Stimulated activated CD4-positive, alpha-beta T cell treated with anti-CD3 and anti-CD28 coated beads, Interleukin-1b, Interleukin-23, amount 100 ng/mL, for 1 hour (primary cell): ENCODE measurements around the gene CCNG2.

Experiments used
- DNase-seq, 2 donors: peaks; one replicate each; pipeline ENCODE4 v3.0.0-alpha.2; 2020; ENCODE audit warnings: low read depth in 2 of 2

Gene CCNG2

DNA sequence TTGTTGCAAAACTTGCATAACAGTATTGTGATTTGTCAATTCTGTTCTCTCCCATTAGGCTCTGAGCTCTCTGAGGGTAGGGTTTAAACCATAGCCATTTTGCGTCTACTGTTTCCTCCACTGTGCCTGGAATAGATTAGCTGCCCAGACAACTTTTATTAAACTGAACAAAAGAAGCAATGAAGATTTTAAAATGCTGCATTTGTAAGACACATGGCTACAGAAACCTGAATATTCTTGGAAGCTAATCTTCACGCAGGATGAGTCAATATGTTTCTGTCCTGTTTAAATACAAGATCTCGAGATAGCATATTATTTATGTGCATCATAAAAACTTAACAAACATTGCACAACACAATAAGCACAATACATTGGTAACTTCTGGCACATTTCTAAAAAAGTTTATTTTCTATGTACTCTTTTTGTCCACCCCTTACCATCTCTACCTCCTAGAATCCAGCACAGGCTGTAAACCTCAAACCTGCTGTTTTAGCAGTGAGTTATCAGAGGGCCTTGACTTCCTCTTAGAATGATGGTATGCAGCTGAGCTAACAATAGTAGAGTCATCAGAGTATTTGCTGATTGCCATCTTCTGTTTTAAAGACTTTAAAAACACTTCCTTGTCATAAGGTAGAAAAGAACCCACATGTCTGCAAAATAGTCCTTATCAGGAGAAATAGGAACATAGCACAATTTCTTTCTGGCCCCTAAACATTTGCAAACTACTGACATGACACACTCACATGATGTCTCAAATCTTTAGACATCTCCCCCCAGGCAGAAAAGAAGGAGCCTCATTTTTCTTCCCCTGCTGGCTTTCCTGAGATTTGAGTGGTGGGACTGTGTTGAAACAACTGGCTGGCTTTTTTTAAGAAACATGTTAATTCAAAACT, 10.6 kb upstream of the CCNG2 start:
- no peak for DNase-seq

DNA sequence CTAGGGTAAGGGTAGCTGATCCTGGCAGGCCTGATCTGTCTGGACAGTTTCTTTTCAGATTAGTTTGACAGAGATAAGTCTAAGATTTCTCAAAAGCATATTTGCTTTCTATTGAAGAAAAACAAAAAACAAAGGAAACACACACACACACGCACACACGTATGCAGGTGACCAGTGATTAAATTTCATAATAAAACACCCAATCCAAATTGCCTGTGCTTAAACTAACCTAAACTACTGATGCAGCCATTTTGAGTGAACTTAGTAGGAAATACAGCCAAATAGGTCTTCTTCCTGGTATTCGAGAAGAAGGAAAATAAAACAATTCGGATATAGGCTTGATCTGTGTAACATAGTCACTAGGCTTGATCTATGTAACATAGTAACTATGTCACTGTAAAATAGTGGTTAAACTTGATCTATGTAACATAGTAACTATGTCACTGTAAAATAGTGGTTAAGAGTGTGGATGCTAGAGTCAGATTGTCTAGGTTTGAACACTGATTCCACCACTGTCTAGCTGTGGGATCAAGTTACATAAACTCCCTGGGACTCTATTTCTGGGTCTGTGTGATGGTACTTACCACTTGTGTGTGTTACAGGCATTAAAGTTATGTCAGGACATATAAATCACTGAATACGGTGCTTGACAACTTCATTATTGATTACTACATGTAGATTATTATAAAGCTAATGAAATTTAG, 9.8 kb upstream of the CCNG2 start:
- DNase-seq, result no peak

GRCh38 chr4:77148078-77148477, 8.9 kb upstream of the CCNG2 start:
- DNase-seq, result no peak

DNA sequence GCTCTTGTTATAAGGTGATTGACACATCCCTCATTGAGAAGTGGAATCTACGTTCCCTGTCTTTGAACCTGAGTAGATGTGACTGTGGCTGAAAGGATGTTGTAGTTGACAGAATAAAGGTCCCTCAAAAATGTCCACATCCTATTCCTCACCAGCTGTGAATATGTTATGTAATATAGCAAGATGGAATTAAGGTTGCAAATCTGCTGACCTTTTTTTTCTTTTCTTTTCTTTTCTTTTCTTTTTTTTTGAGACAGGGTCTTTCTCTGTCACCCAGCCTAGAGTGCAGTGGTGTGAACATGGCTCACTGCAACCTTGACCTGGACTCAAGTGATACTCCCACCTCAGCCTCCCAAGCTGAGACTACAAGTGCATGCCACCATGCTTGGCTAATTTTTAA, 7.2 kb upstream of the CCNG2 start:
- DNase-seq, result no peak

GRCh38 chr4:77151241-77151640, 5.8 kb upstream of the CCNG2 start:
- no peak for DNase-seq

DNA sequence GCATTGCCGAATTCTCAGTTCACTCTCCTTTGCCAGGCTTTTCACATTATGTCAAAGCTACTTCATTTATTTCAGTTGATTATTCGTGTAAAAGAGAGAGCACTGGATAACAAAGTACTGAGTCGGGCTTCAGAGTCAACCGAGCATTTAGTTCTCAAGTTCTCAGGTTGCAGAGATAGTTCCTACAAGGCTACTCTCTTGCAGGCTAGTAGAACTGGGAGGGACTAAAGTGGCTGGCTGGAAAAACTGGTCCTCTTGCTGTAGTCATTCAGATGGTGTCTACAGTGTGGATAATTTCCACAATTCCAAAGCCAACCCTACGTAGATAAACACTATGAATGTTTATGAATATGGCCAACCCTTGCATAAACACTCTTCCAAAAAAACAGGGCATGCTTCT, 4.6 kb upstream of the CCNG2 start:
- DNase-seq, result no peak

DNA sequence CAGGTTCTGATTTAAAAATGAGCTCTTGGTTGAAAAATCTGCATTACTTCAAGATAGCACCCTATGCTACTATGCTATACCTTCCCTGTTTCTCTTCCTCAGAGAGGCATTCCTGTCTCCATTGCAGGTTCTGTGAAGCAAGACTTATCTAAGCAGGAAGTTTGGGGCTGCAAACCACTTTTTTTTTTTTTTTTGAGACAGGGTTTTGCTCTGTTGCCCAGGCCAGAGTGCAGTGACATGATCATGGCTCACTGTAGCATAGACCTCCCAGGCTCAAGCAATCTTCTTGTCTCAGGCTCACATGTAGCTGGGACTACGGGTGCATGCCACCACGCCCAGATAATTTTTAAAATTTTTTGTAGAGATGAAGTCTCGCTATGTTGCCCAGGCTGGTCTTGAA, 4.0 kb upstream of the CCNG2 start:
- no peak for DNase-seq

- DNase-seq, result no peak
These were observed 2.9 kb upstream of the CCNG2 start for GRCh38 chr4:77154065-77154464.

- DNase-seq, result no peak
These were observed 2.1 kb upstream of the CCNG2 start for GRCh38 chr4:77154761-77155499.

DNA sequence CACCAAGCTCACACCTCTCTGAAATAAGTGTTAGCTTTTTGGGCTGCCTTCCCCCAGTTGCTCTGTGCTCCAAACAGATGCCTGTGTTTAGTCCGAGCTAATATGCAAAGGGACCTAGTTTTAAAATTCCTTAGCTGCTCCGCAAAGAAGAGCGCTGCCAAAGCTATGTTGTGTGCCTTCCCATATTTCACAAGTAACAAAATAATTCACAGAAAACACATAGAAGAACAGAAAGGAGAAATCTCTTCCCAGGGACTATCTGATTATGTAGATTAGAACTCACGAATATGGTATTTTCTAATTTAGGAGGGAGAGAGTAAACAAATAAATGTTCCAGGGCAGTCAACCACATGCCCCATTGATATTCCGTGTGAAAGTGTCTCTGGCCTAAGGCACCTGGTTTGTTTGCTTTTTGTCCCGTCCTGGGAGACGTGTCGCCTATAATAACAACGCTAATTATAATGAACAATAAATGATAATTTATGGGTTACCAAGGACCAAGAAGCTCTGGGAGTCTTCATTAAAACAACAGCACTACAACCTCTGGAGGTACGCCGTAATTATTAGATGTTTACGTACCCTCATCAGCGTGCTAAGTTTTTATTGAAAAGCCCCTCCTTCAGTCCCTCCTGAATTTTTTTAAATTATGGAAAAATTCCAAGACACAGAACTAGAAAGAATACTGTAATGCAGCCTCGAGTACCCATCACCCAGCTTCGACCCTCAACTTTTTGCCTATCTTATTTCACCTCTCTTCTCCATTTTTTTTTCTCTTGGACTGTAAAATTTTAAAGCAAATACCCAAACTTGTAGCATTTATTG, 1.2 kb upstream of the CCNG2 start:
- no peak for DNase-seq

- DNase-seq, result peak; percentile 84 to 92
These were observed 485 bp upstream of the CCNG2 start for GRCh38 chr4:77156533-77156911.

GRCh38 chr4:77157859-77158486, 966 bp downstream of the CCNG2 start:
- peak; percentile 20 to 29 for DNase-seq

DNA sequence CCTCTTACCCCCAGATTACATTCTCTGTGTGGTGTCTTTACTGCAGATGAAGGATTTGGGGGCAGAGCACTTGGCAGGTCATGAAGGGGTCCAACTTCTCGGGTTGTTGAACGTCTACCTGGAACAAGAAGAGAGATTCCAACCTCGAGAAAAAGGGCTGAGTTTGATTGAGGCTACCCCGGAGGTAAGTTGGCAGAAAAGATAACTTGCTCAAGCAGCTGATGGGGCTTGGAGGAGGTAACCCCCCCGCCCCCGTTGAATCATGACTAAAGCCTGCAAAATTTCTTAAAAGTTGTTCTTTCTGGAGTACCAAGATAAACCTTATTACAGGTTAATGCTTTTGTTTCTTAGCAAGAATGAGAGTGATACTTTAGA, 1.5 kb downstream of the CCNG2 start:
- DNase-seq, result no peak

DNA sequence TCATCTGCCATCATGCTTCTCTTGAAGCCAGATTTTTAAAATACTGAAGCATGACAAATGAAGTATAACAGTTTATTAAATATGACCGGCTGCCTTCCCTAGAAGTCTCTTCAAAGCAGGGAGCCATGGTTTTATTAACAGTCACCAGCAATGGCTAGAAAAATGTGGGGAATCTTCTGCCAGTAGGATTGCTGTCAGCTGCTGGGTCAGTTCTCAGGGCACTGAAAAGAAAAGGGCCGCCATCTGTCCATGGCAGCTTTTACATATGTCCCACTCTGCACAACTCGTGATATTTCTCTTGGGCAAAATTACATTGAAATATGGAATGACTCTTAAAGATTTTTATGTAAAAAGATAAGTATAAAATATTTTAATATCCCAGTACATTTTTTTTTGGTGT, 2.8 kb downstream of the CCNG2 start:
- DNase-seq, result no peak

- DNase-seq, result no peak
These were observed 6.6 kb downstream of the CCNG2 start for GRCh38 chr4:77163641-77164040.

GRCh38 chr4:77167173-77167572, 10.2 kb downstream of the CCNG2 start:
- no peak for DNase-seq

DNA sequence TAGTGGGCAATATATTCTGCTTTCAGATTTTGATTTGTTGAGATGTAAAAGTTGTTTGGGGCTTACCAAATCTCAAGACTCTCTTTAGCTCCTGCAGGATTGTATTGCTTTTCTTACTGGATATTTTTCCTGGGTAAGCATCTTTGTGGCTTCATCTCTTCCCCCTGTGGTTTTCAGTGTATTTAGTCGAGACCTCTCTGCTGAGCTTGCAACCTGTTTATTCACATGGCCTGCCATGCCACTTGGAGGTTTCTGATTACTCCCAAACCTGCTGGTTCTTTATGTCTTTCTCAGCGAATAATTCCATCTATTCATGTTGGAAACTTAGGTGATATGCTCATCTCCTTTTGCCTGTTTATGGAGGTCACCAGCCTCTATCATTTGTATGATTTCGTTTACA, 10.9 kb downstream of the CCNG2 start:
- no peak for DNase-seq

DNA sequence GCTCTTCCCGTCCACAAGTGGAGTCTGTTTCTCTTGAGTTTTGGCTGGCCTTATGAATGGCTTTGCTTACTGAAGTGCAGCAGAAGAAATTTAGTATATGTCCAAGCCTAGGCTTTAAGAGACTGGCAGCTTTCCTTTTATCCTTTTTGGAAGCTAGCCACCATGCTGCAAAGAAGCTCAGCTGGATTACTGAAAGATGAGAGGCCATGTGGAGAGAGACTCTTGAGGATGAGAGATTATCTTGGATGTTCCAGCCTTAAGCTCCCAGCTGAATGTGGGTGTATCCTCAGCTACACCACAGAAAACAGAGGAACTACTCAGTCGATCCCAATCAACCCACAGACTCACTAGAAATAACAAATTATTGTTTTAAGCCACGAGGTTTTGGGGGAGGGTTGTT, 12.5 kb downstream of the CCNG2 start:
- DNase-seq, result no peak

DNA sequence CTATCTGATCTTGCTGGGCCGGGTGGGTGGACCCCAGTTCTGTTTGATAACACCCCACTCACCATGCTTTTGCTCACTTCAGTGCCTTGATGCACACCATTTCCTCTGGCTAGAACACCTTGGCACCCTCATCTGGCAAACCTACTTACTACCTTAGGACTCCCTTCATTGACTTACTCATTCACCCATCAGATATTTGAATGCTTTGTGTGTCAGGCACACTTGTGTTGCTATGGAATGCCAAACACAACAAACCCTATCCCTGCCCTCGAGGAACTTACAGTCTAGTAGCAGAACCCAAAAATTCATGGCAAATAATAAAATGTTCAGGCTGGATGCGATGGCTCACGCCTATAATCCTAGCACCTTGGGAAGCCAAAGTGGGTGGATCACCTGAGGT, 13.9 kb downstream of the CCNG2 start:
- no peak for DNase-seq

- DNase-seq, result no peak
These were observed 15.3 kb downstream of the CCNG2 start for GRCh38 chr4:77172336-77172735.

DNA sequence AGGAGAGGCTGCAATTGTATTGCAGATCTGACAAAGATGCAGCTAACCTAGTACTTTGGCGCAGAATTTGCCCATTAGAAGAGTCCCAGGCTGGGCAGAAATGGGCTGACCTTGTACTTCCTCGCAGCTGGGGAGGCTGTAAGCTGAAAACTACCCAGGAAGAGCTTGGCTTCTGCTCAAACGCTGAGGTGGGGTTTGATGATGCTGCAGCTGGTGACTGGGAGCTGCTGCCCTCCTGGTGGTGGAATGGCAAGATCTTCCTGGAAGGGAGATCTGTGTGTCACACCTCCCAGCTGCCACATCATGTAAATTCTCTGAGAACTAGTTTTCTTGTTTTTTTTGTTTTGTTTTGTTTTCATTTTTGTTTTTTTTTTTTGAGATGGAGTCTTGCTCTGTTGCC, 17.4 kb downstream of the CCNG2 start:
- no peak for DNase-seq
